ENCODE measurements around the gene NR4A2.
A peak's percentile ranks its signal among the peaks of the same experiment; 100 is the strongest.

Gene NR4A2

DNA sequence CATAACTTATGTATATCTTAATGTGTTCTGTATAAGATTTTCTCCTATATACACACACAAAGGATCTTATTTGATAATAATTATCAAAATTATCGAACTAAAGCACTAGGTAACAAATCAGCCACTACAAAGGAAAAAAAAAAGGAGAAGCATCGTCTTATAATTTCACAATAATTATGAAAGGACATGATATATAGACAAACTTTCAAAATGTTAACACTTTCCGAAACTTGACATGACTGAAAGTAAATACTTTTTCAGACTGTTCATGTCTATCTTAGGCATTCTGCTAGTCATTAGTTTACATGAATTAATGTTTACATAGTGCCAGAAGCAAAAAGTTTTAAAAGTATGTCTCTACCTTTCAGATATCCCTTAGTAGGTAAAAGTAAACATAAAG, 7.3 kb upstream of the NR4A2 start:
- DNase-seq, result no peak

DNA sequence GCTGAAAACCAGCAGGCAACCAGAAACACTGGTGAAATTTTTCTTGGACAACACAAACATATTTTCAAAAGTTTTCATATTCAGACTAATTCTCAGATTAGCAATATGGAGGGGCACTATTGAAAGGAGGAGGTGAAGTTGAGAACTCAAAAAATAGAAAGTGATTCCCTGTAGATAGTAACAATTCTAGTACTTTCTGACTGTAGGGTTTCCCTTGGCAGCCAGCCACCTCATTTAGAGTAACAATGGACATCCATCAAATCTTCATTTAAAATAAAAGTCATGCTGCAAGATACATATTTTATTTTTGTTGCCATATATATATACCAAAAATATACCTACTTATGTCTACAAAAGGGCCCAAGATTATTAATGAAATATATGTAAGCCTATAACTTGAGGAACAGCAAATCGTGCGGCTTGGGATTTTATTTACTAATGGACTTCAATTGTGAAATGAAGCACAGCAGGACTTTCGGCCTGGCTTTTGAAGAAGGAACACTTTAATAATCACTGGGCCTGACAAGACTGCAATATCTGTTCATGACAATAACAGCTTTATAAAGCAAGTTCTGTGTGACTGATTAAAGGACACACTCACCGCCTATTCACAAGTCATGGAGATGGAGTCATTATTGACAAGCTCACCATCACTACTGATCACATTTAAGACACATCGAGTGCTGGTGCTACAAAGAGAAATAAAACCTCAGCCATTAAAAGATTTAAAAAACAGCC, 6.8 kb upstream of the NR4A2 start:
- no peak for DNase-seq

DNA sequence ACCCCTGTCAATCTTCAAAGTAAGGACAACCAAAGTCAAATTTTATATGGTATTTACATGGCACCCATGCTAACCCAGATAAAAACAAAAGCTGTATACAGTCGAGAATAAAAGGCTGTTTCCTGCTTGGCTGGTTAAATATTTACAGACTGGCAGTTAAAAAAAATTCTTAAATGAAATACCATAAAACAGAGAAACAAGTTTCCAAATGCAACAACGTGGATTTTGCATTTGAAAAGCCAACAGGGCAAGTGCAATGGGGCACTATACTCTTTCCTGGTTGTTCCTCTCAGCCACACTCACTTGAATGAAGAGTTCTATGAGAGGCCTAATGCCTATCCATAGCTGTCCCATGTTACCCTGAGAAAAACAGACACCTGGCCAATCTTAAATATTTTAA, 6.1 kb upstream of the NR4A2 start:
- DNase-seq, result no peak

GRCh38 chr2:156334496-156335478, 2.3 kb upstream of the NR4A2 start:
- DNase-seq, result peak; percentile 86 to 88

DNA sequence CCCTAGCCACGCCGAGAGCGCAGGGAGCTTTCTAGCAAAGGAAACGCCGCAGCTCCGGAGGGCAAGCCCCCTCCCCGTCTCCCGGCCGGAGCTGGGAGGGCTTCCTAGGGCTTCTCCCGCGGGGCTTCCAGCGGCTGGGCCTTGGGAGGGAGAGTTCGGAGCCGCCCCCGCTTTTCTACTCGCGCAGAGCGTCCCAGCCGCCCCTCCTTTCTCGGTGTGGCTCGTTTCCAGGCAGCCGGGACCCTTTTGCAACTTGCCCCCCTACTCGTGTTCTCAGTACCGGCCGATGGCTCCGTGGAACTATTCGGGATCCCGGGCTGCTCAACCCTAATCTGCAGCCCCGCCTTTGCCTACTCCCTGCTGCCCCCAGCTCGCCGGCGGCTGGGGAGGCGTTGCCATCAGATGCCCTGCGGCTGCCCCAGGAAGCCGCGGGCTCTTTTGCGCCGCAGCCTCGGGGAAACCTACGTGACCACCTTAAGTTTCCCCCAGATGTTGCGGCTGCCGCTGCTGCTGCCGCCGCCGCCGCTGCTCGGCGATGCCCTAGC, 1.5 kb upstream of the NR4A2 start:
- peak; percentile 63 to 73 for DNase-seq

DNA sequence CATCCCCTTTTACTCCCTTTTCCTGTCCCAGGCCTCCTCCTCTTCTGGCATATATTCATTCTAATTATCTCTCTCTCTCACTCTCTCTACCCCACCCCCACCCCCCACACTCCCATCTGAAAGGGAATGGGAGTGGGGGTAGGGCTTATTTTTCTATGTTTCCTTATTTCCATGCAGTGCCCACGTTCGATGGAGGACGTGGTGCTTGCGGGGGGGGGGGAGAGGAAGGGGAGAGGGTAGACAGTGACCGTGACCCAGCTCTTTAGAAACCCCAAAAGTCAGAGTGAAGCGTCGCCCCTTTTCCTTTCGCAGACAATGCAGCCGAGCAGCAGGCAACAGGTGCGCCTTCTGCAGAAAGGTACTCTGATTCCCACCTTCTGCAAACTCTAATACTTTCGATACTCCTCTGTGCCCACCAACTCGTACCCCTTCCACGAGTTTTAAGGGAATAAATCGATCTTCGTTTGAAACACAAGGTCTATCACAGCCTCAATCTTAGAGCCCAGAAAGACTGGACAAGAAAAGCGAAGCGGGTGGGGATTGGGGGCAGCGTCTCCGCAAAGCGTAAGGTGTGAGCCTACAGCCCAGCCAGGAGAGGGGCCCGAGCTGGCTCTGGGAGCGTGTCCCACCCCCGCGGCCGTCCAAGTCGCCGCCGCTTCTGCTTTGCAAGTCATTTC, 891 bp upstream of the NR4A2 start:
- peak in 1 of 2 donors; percentile 26 for DNase-seq

- no peak for DNase-seq
Measured at GRCh38 chr2:156332284-156332533, 312 bp downstream of the NR4A2 start.

DNA sequence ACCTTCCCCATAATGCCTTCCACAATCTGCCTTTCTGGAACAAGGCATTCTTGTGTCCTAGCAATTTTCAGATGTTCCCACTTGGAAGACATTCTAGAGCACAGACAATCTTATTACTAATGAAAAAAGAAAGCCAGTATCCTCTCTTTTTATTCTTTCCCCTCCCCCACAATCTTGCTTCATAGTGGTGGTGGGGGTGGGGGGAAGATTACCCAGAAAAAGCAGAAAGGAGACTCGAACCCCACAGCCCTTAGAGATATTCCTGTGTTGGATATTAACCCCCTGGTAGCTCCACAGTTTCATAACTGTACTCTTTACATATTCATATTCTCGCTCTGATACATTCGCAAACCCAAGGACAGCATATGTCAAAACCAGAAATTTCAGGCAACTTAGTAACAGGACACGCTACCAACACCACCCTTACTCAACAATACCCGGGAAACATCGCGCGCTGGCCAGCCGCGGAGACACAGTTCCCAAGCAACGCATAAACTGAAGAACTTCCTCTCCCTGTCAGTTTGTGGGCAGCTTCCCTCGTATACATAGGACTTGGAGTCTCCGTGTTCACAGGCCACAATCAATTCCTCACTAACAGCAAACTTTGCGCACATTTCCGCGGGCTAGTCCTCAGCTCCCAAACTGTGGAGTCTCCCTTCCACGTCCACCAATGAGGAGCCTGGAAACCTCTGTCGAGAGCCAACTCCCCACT, 793 bp downstream of the NR4A2 start:
- DNase-seq, result peak in 1 of 2 donors; percentile 43

GRCh38 chr2:156329927-156330726, 2.4 kb downstream of the NR4A2 start:
- DNase-seq, result no peak

DNA sequence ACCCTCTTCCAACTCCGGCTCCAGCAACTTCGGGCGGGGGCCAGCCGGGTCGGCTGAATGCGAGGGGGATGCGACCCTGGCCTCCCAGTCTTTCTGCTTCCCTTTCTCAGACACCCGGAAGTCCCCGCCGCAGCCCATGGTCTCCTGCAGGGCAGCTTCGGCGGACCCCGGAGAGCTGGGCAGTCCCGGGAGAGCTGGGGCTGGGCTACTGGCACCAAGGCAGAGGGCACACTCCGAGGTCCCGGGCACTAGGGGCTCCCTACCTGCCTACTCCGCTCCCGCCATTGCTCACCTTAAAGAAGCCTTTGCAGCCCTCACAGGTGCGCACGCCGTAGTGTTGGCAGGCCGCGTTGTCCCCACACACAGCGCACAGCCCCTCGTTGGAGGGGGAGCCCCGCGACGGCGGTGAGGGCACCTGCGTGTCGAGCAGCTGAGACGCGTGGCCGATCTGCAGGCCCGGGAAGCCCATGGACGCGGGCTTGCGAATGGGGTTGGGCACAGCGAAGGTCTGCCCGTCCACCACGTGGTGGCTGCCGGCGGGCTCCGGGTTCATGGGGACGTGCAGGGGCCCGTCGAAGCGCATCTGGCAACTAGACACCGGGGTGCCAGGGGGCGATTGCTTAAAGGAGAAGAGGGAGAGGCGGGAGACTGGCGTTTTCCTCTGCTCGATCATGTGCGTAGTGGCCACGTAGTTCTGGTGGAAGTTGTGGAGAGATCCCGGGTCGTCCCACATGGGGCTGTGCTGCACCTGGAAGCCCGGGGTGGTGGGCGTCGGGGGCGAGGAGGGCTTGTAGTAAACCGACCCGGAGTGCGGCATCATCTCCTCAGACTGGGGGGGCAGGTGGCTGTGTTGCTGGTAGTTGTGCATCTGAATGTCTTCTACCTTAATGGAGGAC, 3.2 kb downstream of the NR4A2 start:
- no peak for DNase-seq

DNA sequence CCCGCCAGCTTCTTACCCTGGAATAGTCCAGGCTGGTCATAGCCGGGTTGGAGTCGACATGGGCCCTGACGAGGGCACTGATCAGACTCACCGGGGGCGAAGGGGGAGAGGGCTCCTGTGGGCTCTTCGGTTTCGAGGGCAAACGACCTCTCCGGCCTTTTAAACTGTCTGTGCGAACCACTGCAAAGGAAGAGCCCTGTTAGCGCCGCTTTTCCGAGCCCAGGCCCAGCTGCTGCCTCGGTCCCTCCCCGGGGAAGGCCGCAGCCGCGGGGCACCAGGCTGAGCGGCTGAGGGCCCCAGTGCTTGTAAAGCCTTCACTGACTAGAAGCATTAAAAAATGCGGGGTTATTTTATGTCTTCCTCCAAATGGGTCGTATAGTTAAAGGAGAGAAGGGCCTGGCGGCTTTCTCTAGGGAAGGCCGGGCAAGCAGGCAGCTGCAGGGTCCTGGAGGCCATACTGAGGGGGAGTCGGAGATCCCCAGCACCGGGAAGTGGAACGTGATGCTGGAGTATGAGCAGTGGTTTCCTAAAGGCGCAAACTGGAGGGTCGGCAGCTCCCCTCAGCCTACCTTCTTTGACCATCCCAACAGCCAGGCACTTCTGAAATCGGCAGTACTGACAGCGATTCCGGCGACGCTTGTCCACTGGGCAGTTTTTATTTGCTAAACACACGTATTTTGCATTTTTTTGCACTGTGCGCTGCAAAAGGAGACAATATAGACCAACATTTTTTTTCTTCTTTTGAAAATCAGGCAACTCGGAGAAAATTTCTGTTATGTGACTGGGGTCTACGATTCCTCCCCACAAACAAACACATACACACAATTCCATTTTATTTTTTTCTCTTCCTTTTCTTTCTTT, 4.5 kb downstream of the NR4A2 start:
- DNase-seq, result no peak

DNA sequence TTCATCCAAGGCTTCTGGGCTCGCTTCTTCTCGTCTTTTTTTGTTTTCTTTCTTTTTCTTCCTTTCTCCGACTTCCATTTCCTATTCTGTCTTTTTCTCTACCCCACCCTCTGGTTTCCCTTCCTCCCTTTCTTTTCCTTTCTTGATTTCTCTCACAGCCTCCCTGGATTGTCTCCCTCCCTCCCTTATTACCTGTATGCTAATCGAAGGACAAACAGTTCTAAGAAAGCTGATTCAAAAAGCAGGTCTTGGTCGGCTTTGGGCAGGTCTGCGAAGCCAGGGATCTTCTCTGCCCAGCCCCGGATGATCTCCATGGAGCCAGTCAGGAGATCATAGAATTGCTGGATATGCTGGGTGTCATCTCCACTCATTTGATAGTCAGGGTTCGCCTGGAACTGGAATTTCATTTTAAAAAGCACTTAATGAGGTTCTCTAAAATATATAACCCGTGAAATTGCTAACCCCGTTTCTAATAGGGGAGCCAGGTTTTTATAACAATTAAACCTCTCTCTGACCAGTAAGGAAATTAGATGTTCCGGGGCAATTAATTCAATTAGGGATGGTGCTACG, 5.9 kb downstream of the NR4A2 start:
- DNase-seq, result no peak

GRCh38 chr2:156325688-156326525, 6.6 kb downstream of the NR4A2 start:
- no peak for DNase-seq

DNA sequence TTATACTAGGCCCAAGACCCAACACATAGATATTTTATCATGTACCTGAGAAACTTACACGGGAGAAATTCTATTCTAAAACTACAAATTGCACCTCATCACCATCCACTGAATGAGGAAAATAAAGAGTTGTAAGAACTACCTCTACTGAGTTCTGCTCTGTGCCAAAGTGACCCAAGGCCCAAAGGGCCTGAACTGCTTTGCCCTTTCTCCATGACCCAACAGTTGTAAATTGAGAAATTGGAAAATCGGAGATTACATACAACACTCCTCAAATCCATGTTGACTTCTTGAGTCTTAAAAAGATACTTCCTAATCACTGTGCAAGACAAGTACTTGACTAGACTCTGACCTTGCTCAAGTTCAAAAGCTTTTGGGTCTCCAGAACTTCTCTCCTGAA, 8.8 kb downstream of the NR4A2 start:
- no peak for DNase-seq

DNA sequence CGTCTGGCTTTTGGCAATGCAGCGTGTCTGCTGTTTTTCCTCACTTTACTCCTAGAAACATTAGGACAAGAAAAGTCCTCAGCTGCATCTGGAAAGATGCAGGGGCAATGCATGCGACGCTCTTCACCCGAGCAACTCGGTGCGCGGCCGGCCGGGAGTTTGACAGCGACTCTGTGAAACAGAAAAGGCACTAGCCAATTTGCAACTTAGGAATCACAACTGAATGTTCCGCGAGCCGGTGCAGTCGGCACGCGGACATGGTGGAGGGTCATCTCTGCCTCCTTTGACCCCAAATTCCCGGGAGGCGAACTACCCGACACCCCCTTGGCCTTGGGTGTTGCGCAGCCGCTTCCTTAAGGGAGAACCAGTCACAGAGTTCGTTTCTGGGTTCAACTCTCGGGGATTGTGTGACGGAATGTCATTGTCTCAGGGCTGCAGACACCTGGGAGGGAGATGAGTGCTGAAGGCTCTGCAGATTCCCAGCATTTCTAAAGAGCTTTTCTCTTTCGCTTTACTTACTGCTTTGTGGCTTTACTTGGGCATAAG, 9.8 kb downstream of the NR4A2 start:
- peak in 1 of 2 donors; percentile 20 for DNase-seq

DNA sequence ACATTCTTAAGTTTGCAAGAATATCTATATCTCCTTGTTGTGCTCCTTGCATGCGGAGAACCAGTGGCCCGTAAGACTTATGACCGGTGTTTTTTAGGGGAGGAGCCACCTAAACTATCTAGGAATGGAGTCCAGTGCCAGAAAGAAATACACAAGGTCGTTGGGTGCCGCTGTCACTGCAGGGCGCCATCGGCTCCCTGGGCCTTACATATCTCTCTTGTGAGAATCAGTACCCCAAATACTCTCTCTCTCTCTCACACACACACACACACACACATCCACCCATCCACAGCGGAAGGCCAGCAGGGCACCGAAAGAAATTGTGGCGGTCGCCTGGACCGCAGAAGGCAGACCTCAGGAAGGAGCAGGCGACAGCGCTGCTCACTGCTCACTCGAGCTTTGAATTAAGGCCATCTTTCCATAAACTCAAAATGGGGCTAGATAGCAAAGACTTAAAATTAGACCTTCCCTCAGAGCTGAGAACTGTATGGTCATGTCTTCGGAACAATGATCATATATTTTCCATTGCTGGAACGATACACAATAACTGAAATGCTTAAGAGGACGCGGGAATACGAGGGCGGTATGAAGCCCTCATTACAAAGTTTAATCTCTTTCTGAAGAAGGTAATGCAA, 10.4 kb downstream of the NR4A2 start:
- DNase-seq, result peak in 1 of 2 donors; percentile 32

DNA sequence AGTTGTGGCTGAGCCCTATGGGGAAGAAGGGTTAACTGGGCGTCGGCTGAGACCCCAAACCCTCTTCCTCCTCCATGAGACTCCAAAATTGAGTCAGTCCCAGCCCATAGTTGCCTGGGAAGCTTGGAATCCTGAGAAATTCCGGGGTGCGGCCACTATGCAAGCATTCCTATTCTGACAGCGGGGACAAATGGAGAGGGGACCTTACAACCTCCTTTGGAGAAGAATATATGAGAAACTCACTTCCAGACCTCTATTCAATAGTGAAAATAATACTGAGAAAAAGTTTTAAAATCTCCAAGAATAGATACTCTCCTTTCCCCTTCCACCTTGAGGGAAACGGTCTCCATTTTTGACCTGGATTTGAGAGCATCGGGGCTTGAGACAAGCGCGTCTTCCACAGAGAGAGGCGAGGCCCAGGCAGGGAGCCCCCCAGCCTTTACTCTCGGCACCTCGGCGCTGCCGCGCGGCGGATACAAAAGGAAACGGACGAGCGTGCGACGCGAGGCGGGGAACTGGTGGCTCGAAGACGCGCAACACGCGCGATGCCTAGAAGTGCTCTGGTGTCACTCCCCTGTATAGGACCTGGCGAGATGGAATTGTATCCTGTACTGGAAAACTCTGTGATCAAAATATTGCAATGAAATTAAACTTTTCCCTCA, 11.1 kb downstream of the NR4A2 start:
- peak in 1 of 2 donors; percentile 45 for DNase-seq

Measured in stimulated activated CD4-positive, alpha-beta T cell treated with anti-CD3 and anti-CD28 coated beads, Interleukin-2, amount 100 ng/mL, for 24 hours (primary cell).